ENCODE results near the gene AGAP3. TPM values are rescaled to one million over a fixed set of nuclear protein-coding genes. Genes with fewer than 3 reads are reported as not detected.
A peak's percentile ranks its signal among the peaks of the same experiment; 100 is the strongest.

AGAP3 gene
- total RNA-seq, 4 donors from 2014 or later, result 68.6 to 100 (median 72.2) TPM

- no peak for DNase-seq
- H3K27me3 ChIP-seq, result no peaks in the 10 kb centered on the region
- no peak for TF ChIP-seq CTCF (IDR thresholded peaks at IDR 0.05)
- no peak for TF ChIP-seq POLR2A (IDR thresholded peaks at IDR 0.05)
- H3K36me3 ChIP-seq, result peaks cover 16 to 68% (median 22%) of the 10 kb centered on the region in 3 donors
- WGBS, 2 donors, result 20 to 100% methylated on average over 1 to 2 of the region's 10 CpGs
- peak overlapping the region in 2 of 4 donors; percentile 5 to 34 for H3K27ac ChIP-seq
- H3K9me3 ChIP-seq, result no peaks in the 10 kb centered on the region
- H3K4me1 ChIP-seq, result peaks cover 34 to 57% (median 35%) of the 10 kb centered on the region in 3 donors
- intact Hi-C loops (cut with DNase I), result no loop called here
- H3K4me3 ChIP-seq, result no peak overlapping the region
These were observed 8.5 kb upstream of the AGAP3 start for GRCh38 chr7:151077705-151078232.

- DNase-seq, result no peak
- Histone ChIP-seq H3K4me1 (peaks cover 34 to 62% (median 35%) of the 10 kb centered on the region in 3 donors), H3K9me3 (no peaks in the 10 kb centered on the region), H3K27ac (peak overlapping the region in 2 of 4 donors; percentile 5 to 34), H3K27me3 (no peaks in the 10 kb centered on the region), H3K4me3 (no peak overlapping the region), H3K36me3 (peaks cover 16 to 62% (median 22%) of the 10 kb centered on the region in 3 donors)
- 54 to 58% methylated on average over 6 to 16 of the region's 22 CpGs for WGBS, 2 donors
- TF ChIP-seq POLR2A (IDR thresholded peaks at IDR 0.05) (no peak), CTCF (IDR thresholded peaks at IDR 0.05) (no peak)
- intact Hi-C loops (cut with DNase I), result no loop called here
These were observed 7.8 kb upstream of the AGAP3 start for GRCh38 chr7:151078233-151079040.

GRCh38 chr7:151079199-151079910 lies 6.9 kb upstream of the AGAP3 start:
- H3K9me3 ChIP-seq, result no peaks in the 10 kb centered on the region
- intact Hi-C loops (cut with DNase I), result no loop called here
- WGBS, 2 donors, result 75 to 78% methylated on average over 24 to 25 of the region's 27 CpGs
- H3K4me3 ChIP-seq, result peak overlapping the region; percentile 62 to 96 (median 84)
- no peak for TF ChIP-seq CTCF (IDR thresholded peaks at IDR 0.05)
- TF ChIP-seq POLR2A (IDR thresholded peaks at IDR 0.05), result no peak
- peaks cover 35 to 68% (median 38%) of the 10 kb centered on the region in 3 donors for H3K4me1 ChIP-seq
- peaks cover 10 to 52% (median 16%) of the 10 kb centered on the region in 3 donors for H3K36me3 ChIP-seq
- DNase-seq, result no peak
- no peaks in the 10 kb centered on the region for H3K27me3 ChIP-seq
- H3K27ac ChIP-seq, result peak overlapping the region; percentile 91 to 97 (median 94)

GRCh38 chr7:151080067-151080521 lies 6.2 kb upstream of the AGAP3 start:
- peaks cover 4 to 45% (median 14%) of the 10 kb centered on the region in 3 donors for H3K36me3 ChIP-seq
- peak overlapping the region; percentile 62 to 96 (median 84) for H3K4me3 ChIP-seq
- intact Hi-C loops (cut with DNase I), result no loop called here
- H3K4me1 ChIP-seq, result peaks cover 35 to 69% (median 38%) of the 10 kb centered on the region in 3 donors
- 0 to 4% methylated on average over 3 to 5 of the region's 31 CpGs for WGBS, 2 donors
- no peaks in the 10 kb centered on the region for H3K9me3 ChIP-seq
- H3K27ac ChIP-seq, result peak overlapping the region; percentile 91 to 97 (median 94)
- TF ChIP-seq CTCF (IDR thresholded peaks at IDR 0.05) (no peak), POLR2A (IDR thresholded peaks at IDR 0.05) (no peak)
- no peak for DNase-seq
- no peaks in the 10 kb centered on the region for H3K27me3 ChIP-seq

All from esophagus squamous epithelium (tissue), 5 donors.